Measurements from ENCODE around the gene DHRSX.
"Not testable (repeated sequence)": the region's sequence is repeated elsewhere in the genome, so short reads cannot be mapped to it uniquely, and the experiment has no call there.

Gene DHRSX

GRCh38 chrX:2473064-2473463 is 27.7 kb downstream of the DHRSX start:
- not testable (repeated sequence) for DNase-seq

DNA sequence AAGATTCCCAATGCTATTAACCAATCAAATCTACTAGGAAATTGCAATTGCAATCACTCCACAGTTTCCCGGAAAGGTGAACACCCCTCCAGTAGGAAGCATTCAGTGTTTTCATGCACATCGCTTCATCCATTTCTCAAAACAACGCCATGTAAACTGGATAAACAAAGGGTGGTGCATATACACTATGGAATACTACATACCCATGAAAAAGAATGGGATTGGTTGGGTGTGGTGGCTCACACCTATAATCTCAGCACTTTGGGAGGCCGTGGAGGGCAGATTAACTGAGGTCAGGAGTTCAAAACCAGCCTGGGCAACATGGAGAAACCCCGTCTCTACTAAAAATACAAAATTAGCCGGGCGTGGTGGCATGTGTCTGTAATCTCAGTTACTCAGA is 29.1 kb downstream of the DHRSX start:
- no peak for DNase-seq

DNA sequence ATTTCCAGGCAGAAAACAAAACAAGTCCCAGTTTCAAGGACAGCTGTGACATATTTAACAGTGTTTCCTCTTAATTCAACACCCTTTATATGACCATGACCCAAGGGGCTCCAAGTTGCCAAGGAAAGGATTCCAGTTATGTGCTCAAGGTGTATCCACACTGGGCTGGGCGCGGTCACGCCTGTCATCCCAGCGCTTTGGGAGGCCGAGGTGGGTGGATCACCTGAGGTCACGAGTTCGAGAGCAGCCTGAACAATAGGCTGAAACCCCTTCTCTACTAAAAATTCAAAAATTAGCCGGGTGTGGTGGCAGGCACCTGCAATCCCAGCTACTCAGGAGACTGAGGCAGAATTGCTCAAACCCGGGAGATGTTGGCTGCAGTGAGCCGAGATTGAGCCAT is 29.6 kb downstream of the DHRSX start:
- not testable (repeated sequence) for DNase-seq

GRCh38 chrX:2469852-2470251 is 30.9 kb downstream of the DHRSX start:
- not testable (repeated sequence) for DNase-seq

DNA sequence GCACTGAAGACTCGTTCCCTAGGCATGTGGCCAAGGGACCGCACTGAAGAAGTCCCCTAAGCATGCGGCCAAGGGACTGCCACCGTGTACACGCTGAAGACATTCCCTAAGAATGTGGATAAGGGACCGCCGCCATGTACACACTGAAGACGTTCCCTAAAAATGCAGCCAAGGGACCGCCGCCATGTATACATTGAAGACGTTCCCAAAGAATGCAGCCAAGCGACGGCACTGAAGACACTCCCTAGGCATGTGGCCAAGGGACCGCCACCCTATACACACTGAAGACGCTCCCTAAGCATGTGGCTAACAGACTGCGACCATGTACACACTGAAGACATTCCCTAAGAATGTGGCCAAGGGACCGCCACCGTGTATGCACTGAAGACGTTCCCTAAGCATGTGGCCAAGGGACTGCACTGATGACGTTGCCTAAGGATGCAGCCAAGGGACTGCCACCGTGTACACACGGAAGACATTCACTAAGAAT is 31.5 kb downstream of the DHRSX start:
- DNase-seq: no peak

DNA sequence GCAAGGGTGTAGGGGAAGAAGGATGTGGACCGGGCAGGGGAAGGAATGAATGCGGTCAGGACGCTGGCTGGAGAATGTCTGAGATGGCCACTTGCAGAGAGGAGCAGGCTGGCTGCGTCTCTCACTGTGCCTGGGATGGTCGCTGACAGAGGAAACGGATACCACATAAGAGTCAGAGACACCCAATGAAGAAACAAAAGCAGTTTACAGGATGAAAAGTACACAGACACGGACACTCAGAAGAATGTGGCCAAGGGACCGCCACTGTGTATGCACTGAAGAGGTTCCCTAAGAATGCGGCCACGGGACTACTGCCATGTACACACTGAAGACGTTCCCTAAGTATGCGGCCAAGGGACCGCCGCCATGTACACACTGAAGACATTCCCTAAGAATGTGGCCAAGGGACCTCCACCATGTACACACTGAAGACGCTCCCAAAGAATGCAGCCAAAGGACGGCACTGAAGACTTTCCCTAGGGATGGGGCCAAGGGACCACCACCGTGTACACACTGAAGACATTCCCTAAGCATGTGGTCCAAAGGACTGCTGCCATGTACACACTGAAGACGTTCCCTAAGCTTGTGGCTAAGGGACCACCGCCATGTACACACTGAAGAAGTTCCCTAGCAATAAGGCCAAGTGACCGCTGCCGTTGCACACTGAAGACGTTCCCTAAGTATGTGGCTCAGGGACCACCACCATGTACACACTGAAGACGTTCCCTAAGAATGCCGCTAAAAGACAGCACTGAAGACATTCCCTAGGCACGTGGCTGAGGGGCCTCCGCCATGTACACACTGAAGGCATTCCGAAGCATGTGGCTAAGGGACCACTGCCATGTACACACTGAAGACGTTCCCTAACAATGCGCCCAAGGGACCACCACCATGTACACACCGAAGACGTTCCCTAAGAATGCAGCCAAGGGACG is 32.2 kb downstream of the DHRSX start:
- DNase-seq: no peak

GRCh38 chrX:2466876-2467656 is 33.7 kb downstream of the DHRSX start:
- DNase-seq: no peak

DNA sequence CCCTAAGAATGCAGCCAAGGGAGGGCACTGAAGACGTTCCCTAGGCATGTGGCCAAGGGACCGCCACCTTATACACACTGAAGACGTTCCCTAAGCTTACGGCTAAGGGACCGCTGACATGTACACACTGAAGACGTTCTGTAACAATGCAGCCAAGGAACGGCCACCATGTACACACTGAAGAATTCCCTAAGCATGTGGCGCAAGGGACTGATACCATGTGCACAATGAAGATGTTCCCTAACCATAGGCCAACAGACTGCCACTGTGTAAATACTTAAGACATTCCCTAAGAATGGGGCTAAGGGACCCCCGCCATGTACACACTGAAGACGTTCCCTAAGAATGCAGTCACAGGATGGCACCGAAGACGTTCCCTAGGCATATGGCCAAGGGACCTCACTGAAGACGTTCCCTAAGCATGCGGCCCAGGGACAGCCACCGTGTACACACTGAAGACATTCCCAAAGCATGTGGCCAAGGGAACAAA is 36.1 kb downstream of the DHRSX start:
- no peak for DNase-seq

- DNase-seq: no peak
Measured at GRCh38 chrX:2463973-2464676, 36.7 kb downstream of the DHRSX start.

DNA sequence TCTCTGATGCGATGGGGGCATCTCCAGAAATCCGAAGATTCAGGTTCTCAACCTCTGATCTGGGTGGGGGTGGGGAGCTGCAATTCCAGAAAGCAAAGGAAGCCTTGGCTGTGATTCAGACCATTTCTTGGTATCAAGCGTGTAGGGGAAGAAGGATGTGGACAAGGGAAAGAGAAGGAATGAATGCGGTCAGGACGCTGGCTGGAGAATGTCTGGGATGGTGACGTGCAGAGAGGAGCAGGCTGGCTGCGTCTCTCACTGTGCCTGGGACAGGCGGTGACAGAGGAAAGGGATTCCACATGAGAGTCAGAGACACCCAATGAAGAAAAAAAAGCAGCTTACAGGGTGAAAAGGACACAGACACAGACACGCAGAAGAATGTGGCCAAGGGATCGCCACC is 37.3 kb downstream of the DHRSX start:
- DNase-seq: not testable (repeated sequence)

- no peak for DNase-seq
Measured at GRCh38 chrX:2462780-2463179, 38.0 kb downstream of the DHRSX start.

DNA sequence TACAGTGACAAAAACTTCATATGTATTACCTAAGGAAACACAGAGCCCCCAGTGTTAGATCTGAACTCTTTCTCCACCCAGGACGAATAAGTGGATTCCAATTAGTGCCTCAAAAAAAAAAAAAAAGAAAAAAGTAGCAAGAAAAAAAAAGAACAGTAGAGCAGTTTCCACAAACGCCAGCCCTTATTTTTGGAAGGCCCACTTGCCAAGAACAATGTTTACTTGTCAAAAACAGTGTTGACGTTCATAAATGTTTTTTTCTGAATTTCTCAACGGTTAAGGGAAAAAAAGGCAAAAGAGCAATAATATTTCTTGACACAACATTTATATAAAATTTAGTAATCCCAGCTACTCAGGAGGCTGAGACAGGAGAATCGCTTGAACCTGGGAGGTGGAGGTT is 38.7 kb downstream of the DHRSX start:
- DNase-seq: no peak

DNA sequence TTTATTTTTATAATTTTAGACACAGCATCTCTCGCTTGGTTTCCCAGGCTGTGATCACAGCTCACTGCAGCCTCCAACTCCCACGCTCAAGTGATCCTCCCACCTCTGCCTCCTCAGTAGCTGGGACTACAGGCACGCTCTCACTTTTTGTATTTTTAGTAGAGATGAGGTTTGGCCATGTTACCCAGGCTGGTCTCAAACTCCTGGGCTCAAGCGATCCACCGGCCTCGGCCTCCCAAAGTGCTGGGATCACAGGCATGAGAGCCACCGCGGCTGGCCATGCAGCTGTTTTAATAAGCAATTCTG is 39.1 kb downstream of the DHRSX start:
- no peak for DNase-seq

GRCh38 chrX:2460821-2461710 is 39.7 kb downstream of the DHRSX start:
- not testable (repeated sequence) for DNase-seq

DNA sequence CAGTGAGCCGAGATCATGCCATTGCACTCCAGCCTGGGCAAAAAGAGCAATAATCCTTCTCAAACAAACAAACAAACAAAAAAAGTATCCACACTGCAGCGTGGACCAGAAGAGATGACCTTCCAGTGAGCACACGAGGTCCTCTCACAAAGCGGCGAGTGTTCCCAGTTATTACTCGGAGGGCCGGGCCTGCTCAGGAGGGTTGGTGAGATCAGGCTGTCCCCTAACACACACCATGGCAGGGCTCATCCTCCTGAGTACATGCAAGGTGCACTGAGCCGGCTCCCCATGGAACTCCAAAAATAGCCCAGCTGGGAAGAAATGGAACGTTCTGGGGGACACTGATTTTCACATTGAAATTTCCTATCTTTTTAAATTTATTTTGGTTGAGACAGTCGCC is 40.7 kb downstream of the DHRSX start:
- not testable (repeated sequence) for DNase-seq

DNA sequence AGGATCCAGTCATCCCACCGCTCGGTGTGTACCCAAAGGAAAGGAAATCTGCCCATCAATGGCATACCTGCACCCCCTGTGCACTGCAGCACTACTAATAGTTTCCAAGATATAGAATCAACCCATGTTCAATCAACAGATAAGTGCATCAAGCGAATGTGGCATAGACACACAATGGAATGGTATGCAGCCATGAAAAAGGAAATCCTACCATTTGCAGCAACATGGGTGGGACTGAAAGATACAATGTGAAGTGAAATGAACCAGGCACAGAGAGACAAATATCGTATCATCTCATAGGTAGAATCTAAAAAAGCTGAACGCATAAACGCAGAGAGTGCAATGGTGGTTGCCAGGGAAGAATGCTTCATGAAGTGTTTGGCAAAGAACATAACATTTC is 42.5 kb downstream of the DHRSX start:
- DNase-seq: no peak

GRCh38 chrX:2457289-2458133 is 43.3 kb downstream of the DHRSX start:
- no peak for DNase-seq

DNA sequence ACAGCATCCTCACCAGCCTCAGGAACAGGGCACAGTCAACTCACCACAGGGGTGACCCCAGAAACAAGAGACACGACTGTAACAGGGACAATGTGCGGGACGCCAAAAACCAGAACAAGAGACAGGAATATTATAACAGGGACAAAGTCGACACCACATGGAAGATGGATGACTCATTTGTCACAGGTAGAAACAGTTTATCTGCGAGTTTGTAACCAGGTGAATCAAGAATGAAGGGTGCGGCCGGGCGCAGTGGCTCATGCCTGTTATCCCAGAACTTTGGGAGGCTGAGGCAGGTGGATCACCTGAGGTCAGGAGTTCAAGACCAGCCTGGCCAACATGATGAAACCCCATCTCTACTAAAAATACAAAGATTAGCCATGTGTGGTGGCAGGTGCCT is 44.7 kb downstream of the DHRSX start:
- DNase-seq: not testable (repeated sequence)

DNA sequence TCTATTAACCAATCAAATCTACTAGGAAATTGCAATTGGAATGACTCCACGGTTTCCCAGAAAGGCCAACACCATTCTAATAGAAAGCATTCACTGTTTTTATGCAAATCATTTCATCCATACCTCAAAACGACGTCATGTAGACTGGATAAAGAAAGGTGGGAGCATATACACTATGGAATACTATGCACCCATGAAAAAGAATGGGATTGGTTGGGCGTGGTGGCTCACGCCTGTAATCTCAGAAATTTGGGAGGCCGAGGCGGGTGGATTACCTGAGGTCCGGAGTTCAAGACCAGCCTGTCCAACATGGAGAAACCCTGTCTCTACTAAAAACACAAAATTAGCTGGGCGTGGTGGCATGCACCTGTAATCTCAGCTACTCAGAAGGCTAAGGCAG is 46.2 kb downstream of the DHRSX start:
- not testable (repeated sequence) for DNase-seq

DNA sequence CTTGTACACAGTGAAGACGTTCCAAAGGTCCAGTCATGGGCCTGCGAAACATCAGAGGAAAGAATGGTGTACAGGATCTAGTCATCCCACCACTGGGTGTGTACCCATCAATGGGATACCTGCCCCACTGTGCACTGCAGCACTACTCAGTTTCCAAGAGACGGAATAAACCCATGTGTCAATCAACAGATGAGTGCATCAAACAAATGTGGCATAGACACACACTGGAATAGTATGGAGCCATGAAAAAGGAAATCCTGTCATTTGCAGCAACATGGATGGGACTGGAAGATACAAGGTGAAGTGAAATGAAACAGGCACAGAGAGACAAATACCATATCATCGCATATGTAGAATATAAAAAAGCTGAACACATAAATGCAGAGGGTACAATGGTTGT is 48.0 kb downstream of the DHRSX start:
- DNase-seq: no peak

DNA sequence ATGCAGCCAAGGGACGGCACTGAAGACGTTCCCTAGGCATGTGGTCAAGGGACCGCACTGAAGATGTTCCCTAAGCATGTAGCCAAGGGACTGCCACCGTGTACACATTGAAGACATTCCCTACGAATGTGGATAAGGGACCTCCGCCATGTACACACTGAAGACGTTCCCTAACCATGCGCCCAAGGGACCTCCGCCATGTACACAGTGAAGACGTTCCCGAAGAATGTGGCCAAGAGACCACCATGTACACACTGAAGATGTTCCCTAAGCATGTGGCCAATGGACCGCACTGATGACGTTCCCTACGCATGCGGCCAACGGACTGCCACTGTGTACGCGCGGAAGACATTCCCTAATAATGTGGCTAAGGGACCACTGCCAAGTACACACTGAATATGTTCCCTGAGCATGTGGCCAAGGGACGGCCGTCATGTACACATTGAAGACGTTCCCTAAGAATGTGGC is 48.4 kb downstream of the DHRSX start:
- no peak for DNase-seq
